Measurements from ENCODE around the gene CALML6.
A peak's percentile ranks its signal among the peaks of the same experiment; 100 is the strongest.

Gene CALML6

GRCh38 chr1:1892079-1892762 is 22.8 kb upstream of the CALML6 start:
- no peak for DNase-seq

GRCh38 chr1:1892763-1893120 is 22.3 kb upstream of the CALML6 start:
- DNase-seq = no peak

- no peak for DNase-seq
Observed at GRCh38 chr1:1893291-1893985, 21.6 kb upstream of the CALML6 start.

GRCh38 chr1:1893997-1894353 is 21.1 kb upstream of the CALML6 start:
- DNase-seq = no peak

GRCh38 chr1:1894354-1895059 is 20.6 kb upstream of the CALML6 start:
- DNase-seq = no peak

GRCh38 chr1:1895060-1895418 is 20.0 kb upstream of the CALML6 start:
- DNase-seq = no peak

- DNase-seq = no peak
Observed at GRCh38 chr1:1895456-1896336, 19.4 kb upstream of the CALML6 start.

GRCh38 chr1:1898246-1898933 is 16.7 kb upstream of the CALML6 start:
- DNase-seq = no peak

GRCh38 chr1:1899266-1899966 is 15.6 kb upstream of the CALML6 start:
- DNase-seq = no peak

- no peak for DNase-seq
Observed at GRCh38 chr1:1899967-1900327, 15.1 kb upstream of the CALML6 start.

- no peak for DNase-seq
Observed at GRCh38 chr1:1900883-1901640, 14.0 kb upstream of the CALML6 start.

- DNase-seq = no peak
Observed at GRCh38 chr1:1901641-1902294, 13.3 kb upstream of the CALML6 start.

GRCh38 chr1:1903224-1903623 is 11.8 kb upstream of the CALML6 start:
- no peak for DNase-seq

- peak; percentile 76 for DNase-seq
Observed at GRCh38 chr1:1906185-1907097, 8.6 kb upstream of the CALML6 start.

- DNase-seq = peak; percentile 47
Observed at GRCh38 chr1:1907098-1907736, 7.8 kb upstream of the CALML6 start.

- no peak for DNase-seq
Observed at GRCh38 chr1:1908506-1908791, 6.6 kb upstream of the CALML6 start.

- no peak for DNase-seq
Observed at GRCh38 chr1:1910033-1910465, 5.0 kb upstream of the CALML6 start.

- no peak for DNase-seq
Observed at GRCh38 chr1:1910651-1911331, 4.3 kb upstream of the CALML6 start.

All from CD4-positive, alpha-beta T cell treated with Interleukin-15 for 1 hour (primary cell).